GM21786 (cell line): ENCODE measurements around the gene FOXP1.

Experiments
- ATAC-seq: cut with Tn5 transposase; IDR thresholded peaks from one replicate; pipeline ENCODE4 v1.9.1; 2021; ENCODE audit not compliant: unreplicated experiment

The FOXP1 gene

DNA sequence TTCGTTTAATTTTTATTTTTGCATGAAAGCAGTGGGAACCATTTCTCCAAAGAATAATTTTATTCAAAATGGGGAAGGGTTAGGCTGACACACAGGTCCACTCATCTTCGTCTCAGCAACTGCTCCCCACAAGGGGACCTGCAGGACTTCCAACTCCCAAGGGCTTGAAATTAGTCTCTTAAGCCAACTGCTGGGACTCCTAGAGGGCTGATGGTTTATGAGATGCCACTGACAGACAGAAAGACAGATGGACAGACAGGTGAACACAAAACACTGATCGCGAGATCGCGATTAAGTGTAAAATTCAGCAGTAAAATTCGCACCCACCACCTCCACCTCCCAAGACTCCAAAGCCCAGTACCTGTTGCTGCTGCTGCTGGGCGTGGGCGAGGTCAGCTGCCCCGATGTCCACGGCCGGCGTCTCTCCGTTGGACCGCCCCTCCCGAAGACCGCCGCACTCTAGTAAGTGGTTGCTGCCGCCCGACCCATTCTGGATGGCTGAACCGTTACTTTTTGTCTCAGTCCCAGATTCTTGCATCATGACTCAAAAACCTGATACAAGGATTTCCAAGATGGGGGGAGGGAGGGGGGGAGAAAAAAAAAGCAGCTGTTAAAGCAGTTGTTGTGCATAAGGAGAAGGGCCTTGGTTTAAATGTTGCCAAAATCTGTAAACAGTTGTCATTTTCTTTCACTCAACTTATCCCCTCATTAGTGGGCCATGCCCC is 385.5 kb downstream of the FOXP1 start:
- ATAC-seq = no peak

DNA sequence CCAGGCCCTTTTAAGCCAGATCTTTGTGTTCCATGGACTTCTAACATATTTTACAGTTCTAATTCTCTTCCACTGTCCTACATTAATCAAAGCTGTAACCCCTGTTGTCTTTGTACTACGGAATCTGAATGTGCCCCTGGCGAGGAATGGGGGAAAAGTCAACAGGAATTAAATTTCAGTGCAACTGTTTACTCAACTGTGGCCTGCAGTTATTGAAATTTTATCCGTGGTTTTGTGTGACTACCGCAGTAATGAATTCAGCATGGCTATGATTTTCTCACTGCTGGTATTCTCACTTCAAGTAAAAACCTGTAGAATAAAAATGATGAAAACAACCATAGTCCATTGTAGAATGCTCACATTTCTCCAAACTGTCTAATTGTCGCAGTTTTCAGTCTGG is 388.0 kb downstream of the FOXP1 start:
- no peak for ATAC-seq

GRCh38 chr3:71194785-71195184 is 388.7 kb downstream of the FOXP1 start:
- no peak for ATAC-seq

DNA sequence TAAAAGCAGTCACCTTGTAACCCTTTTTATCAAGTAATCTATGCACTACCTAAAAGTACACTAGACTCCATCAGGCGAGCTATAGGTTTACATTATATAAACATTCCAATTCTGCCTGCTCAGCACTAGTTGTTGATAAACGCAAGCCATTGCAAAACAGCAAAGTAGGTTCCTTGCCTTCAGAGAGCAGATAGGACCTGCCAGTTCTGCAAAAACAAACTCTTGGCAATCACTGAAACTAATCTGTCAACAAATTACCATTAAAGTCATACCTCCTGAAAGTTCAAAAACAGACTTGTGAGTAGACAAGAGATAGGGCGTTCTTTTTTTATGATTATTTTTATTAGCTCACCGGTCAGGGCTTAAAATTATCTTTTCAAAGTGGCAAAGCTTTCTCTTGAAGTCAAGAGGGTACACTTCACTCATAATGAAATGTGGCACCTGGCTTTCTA is 392.5 kb downstream of the FOXP1 start:
- no peak for ATAC-seq

GRCh38 chr3:71189480-71189879 is 394.0 kb downstream of the FOXP1 start:
- ATAC-seq = no peak

GRCh38 chr3:71187715-71188114 is 395.8 kb downstream of the FOXP1 start:
- ATAC-seq = no peak

DNA sequence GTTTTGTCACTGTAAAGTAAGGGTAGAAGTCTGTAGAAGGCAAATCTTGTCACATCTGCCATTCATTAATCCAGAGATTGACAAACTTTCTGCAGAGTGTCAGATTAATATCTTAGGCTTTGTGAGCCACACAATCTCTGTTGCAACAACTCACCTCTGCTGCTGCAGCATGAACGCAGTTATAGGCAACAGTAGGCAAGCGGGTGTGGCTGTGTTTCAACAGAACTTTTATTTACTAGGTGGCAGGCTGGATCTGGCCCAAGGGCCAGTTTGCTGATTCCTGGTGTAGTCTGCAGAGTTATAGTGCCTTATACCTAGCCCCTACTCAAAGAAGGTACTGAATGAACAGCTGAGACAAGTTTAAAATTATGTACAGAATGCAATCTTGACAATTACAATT is 396.7 kb downstream of the FOXP1 start:
- ATAC-seq = no peak

DNA sequence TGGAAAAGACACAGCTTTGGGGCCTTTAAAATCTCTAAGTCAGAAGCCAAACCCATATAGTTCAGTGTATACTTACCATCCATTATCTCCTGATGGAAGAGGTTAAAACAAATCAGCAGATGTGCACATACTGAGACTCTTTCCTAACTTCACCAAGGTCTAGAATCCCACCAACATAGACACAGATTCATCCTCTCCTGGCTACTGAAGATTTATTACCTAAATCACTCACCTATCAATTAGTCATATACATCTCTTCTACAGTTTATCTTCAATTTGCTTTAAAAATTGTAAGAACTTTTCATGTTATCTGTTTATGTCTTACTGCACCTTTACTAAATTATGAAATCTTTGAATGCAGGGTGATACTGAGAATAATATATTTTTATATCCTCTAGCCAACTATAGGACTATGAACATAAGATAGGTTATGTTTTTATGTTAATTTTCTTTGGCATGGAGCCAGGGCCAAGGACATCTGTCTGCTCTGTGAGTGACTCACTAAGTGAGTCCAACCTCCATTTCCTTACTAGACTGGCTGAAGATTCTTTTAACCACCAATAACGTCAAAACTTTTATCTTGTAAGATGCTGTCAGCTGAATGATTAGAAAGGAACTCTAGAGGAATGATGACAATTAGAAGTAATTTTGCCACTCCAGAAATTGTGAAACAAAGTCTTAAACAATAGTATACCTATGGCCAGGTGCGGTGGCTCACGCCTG is 397.6 kb downstream of the FOXP1 start:
- ATAC-seq = no peak

DNA sequence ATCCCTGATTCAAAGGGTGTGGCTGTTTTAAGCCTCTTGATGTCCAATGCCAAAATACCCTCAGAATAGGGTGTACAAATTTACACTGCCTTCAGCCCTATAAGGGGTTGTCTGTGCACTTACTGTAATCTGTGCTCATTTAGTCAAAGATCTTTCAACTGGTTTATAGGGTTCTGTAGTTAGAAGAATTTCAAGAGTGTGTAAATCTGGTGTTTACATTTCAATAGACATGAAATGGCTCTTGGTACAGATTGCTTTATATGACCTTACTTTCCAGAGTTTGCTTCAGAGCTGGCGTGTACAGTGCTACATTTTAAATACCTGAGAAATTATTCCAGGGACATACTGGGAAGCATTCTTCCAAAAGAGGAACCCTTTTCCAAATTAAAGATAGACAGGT is 399.3 kb downstream of the FOXP1 start:
- no peak for ATAC-seq

GRCh38 chr3:71183549-71183948 is 400.0 kb downstream of the FOXP1 start:
- no peak for ATAC-seq

- no peak for ATAC-seq
Measured at GRCh38 chr3:71180524-71180923, 403.0 kb downstream of the FOXP1 start.

DNA sequence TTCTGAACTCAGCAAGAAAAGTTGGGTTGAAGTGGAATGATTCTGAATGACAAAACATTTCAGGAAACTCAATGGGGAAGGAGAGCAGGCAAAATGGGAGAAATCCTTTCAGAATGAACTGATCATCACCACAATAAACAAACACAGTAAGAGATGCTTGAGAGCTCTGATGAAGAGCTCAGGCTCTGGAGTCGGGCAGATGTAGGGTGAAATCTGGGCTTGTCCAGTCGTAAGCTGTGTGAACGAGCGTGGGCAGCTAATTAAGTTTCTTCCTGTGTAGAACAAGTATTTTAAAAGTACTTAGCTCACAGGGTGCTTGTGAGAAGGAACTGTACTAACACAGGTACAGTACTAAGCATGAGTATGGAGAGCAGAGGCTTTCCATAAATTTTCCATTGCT is 406.2 kb downstream of the FOXP1 start:
- no peak for ATAC-seq

GRCh38 chr3:71176366-71176765 is 407.2 kb downstream of the FOXP1 start:
- ATAC-seq = no peak

- no peak for ATAC-seq
Measured at GRCh38 chr3:71175691-71176365, 407.7 kb downstream of the FOXP1 start.

DNA sequence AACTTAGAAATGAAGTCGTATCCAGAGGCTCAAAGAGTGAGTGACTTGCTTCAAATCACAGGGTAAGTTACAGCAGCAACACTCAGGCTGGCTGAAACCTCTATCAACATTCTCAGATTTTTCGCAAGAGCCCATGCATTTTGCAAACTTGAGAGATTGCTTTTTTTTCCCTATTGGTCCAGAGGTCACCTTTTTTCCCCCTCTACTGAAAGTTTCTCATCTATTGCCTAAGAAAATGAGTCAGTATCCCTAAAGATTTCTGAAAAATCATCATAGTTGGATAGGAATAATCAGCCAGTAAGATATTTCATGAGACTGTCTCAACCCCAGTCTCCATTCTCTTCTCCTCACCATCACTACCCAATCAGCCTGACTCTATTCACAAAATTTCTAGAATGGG is 410.6 kb downstream of the FOXP1 start:
- ATAC-seq = no peak

DNA sequence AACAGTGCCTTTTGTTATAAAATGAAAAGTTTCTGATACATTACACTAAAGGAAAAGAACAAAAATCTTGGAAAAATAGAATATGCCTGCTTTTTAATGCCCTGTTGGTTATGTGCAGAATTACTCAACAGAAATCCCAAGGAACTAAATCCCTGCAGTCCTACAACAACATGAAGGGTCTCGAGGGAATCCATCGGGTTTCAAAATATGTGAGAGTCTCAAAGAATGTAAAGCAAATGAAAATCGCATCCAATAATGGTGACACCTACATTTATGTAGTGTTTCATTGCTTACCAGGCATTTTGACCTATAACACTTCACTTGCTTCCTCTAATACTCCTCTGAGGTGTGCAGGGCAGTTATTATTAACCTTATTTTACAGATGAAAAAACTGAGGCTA is 411.3 kb downstream of the FOXP1 start:
- no peak for ATAC-seq

- no peak for ATAC-seq
Measured at GRCh38 chr3:71171247-71171646, 412.3 kb downstream of the FOXP1 start.

- ATAC-seq = no peak
Measured at GRCh38 chr3:71168880-71169411, 414.6 kb downstream of the FOXP1 start.

- no peak for ATAC-seq
Measured at GRCh38 chr3:71168121-71168721, 415.3 kb downstream of the FOXP1 start.

GRCh38 chr3:71166339-71167240 is 416.9 kb downstream of the FOXP1 start:
- no peak for ATAC-seq
